Hindlimb muscle (tissue), 1 donor: ENCODE measurements around the gene ZNF330. TPM values are rescaled to one million over a fixed set of nuclear protein-coding genes. Genes with fewer than 3 reads are reported as not detected.

Source experiments
- DNase-seq: peaks from one replicate; pipeline ENCODE4 v3.0.0-alpha.2; 2013
- polyA plus RNA-seq: library from polyadenylated mRNA; unstranded; fragments of 120-200 nt; gene quantifications from one replicate; pipeline ENCODE4 v1.2.1, GENCODE V29; 2013; ENCODE audit not compliant: insufficient read length

ZNF330 gene
- polyA plus RNA-seq, 1 donor = 31.8 TPM

GRCh38 chr4:141233673-141234072 lies 13.0 kb downstream of the ZNF330 start:
- DNase-seq = no peak

- no peak for DNase-seq
Measured at GRCh38 chr4:141238186-141238585, 17.5 kb downstream of the ZNF330 start.

- no peak for DNase-seq
Measured at GRCh38 chr4:141240259-141240658, 19.6 kb downstream of the ZNF330 start.

- DNase-seq = no peak
Measured at GRCh38 chr4:141240671-141241070, 20.0 kb downstream of the ZNF330 start.

GRCh38 chr4:141241986-141242385 lies 21.3 kb downstream of the ZNF330 start:
- no peak for DNase-seq

GRCh38 chr4:141244419-141244818 lies 23.7 kb downstream of the ZNF330 start:
- DNase-seq = no peak

- no peak for DNase-seq
Measured at GRCh38 chr4:141246243-141246642, 25.5 kb downstream of the ZNF330 start.

GRCh38 chr4:141246683-141247429 lies 26.2 kb downstream of the ZNF330 start:
- no peak for DNase-seq

GRCh38 chr4:141247430-141247780 lies 26.7 kb downstream of the ZNF330 start:
- DNase-seq = no peak

- no peak for DNase-seq
Measured at GRCh38 chr4:141248029-141248428, 27.3 kb downstream of the ZNF330 start.

GRCh38 chr4:141248486-141248885 lies 27.8 kb downstream of the ZNF330 start:
- DNase-seq = no peak

GRCh38 chr4:141254326-141254725 lies 33.6 kb downstream of the ZNF330 start:
- no peak for DNase-seq

- DNase-seq = no peak
Measured at GRCh38 chr4:141255016-141255415, 34.3 kb downstream of the ZNF330 start.

GRCh38 chr4:141258558-141258957 lies 37.9 kb downstream of the ZNF330 start:
- no peak for DNase-seq

GRCh38 chr4:141275834-141276233 lies 55.1 kb downstream of the ZNF330 start:
- no peak for DNase-seq

GRCh38 chr4:141283152-141283551 lies 62.5 kb downstream of the ZNF330 start:
- DNase-seq = no peak

GRCh38 chr4:141283563-141283962 lies 62.9 kb downstream of the ZNF330 start:
- DNase-seq = no peak

Other genes starting within 250 kb of the ZNF330 start
- gene RNF150, start 87.4 kb upstream of the ZNF330 start, polyA plus RNA-seq = 42.4 TPM